ENCODE results near the gene CNTNAP2.

DNA sequence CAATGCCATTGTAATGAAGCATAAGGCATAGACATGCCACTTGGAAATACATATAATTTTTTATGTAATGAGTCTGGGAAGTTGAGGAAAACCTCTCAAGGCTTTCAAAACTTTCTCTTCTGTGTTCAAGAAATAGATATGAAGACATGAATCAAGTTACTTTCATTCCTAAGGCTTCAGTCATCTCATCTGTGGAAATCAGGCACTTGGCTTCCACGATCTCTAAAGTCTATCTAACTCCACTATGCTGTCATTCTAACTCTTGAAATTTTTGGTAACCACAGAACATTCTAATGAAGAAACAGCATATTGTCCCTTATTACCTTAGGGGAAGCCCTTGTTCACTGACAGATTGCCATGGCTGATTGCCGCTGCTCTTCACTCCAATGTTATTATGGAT lies 242.6 kb downstream of the CNTNAP2 start:
- TF ChIP-seq, protein P1, sequence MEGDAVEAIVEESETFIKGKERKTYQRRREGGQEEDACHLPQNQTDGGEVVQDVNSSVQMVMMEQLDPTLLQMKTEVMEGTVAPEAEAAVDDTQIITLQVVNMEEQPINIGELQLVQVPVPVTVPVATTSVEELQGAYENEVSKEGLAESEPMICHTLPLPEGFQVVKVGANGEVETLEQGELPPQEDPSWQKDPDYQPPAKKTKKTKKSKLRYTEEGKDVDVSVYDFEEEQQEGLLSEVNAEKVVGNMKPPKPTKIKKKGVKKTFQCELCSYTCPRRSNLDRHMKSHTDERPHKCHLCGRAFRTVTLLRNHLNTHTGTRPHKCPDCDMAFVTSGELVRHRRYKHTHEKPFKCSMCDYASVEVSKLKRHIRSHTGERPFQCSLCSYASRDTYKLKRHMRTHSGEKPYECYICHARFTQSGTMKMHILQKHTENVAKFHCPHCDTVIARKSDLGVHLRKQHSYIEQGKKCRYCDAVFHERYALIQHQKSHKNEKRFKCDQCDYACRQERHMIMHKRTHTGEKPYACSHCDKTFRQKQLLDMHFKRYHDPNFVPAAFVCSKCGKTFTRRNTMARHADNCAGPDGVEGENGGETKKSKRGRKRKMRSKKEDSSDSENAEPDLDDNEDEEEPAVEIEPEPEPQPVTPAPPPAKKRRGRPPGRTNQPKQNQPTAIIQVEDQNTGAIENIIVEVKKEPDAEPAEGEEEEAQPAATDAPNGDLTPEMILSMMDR (IDR thresholded peaks at IDR 0.05): no peak
- no peak for TF ChIP-seq POLR2A (IDR thresholded peaks at IDR 0.05)

Measured in heart left ventricle (tissue), 13 donors.